A172 (cell line): ENCODE data around the gene CCDC63. TPM values are rescaled to one million over a fixed set of nuclear protein-coding genes. Genes with fewer than 3 reads are reported as not detected.

Experiments
- DNase-seq: peaks from one replicate; pipeline ENCODE4 v3.0.0-alpha.2; 2015; ENCODE audit warnings: low spot score
- total RNA-seq: library from RNA; depleted of rRNA; stranded (reverse); fragments of >200 nt; shearing (Covaris generic); gene quantifications from 2 replicates; pipeline ENCODE4 v1.2.3, GENCODE V29; 2014; rRNA removed

Gene CCDC63
- not detected in 2 replicates for total RNA-seq

DNA sequence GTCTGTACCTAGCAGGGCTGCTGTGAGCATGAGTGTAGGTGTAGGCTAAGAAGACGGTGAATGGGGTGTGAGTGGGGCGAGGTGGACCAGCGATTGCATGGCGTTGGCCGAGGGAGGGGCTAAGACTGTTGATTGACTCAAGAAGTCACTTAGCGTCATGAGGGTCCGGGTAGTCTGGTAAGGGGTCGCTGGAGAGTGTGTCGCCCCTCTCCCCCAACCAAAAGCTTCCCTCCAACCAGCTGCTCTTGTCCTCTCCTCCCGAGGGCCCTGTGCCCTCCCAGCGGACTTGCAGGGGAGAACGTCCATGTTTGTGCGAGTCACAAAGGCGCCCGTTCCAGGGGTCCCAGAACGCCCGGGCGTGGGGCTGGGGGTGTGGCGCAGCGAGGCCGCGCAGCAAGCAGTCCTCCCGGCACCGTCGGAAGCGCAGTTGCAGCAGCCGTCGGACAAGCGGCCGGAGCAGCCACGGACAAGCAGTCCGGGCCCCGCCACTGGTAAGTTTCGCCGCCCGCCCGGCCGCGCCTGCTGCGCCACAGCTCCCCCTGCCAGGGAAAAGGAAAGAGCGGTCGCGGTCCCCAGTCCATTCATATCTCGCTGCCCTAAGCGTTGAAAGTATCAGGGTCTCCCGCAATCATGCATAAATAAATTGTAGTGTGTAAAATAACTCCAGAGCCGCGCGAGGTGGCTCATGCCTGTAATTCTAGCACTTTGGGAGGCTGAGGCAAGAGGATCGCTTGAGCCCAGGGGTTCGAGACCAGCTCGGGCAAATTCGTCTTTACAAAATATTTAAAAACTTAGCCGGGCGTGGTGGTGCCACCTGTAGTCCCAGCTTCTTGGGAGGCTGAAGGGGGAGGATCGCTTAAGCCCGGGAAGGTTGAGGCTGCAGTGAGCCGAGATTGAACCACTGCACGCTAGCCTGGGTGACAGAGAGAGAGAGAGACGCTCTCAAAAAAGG is at the start of gene CCDC63:
TSS of gene CCDC63 (plus strand) at position 373 of the 952 bp plus-strand sequence. CDS start 5,968 bp downstream, outside the sequence.
- DNase-seq = no peak

DNA sequence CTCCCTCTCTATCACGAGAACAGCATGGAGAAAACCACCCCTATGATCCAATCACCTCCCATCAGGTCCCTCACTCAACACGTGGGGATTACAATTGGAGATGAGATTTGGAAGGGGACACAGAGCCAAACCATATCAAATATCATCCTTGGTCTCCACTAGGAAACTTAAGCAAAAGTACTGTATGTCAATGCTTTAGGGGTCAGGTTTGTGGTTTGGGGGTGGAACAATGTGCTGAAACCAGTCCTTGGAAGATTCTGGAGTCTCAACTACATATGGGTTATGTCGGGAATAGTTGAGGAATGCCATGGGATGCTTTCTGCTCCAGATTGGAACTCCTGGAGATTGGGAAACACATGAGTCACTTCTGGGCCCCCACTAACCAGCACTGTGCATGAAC is 48.3 kb upstream of the CCDC63 start:
- no peak for DNase-seq

DNA sequence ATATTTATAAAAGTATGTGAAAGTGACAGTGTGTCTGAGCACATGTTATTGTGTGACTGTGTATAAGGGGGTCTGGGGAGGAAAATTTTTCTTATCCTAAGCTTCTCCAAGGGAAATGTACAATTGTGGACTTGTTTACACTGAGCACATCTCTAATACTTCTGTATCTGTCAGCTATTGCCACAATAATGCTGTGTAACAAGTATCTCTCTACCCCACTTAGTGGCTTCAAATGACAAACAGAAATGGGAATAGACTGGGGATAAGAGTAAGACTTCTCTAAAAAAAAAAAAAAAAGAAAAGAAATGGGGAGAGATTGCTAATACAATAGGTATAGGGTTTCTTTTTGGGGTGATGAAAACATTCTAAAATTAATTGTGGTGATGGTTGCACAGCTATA is 44.3 kb upstream of the CCDC63 start:
- DNase-seq = no peak

- no peak for DNase-seq
Observed at GRCh38 chr12:110804406-110804805, 42.4 kb upstream of the CCDC63 start.

DNA sequence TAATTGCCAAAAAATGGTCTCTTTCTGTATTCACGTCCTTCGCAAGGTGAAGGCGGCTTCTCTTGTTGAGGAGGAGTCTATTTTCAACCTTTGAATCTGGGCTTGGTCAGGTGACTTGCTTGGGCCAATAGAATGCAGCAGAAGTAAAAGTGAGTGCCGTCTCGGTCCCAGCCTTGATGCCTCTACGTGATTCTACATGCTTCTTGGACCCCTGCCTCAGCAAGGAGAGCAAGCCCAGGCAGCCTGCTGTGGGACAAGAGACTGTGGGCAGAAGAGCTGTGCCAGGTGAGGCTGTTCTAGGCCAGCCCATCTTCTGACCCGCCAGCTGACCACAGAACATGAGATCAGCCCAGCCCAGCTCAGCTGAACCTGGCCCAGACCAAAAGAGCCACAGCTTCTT is 39.1 kb upstream of the CCDC63 start:
- DNase-seq = no peak

GRCh38 chr12:110809149-110809548 is 37.6 kb upstream of the CCDC63 start:
- no peak for DNase-seq

DNA sequence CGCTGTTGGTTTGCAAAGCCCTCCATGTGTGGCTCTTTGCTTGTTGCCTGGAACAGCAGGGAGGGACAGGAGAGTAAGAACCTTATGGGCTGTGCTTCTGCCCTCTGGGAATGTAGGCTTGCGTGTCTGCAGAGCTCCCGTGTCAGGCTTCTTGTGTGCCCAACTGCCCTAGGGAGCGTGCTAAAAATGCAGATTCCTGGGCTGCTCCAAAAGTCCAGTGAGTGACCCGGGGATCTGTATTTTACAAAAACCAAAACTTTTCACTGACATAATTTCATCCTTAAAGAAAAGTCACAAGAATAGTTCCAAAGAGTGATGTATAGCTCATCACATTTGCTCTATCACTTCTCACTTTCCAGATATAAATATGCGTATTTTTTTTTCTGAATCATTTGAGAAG is 34.8 kb upstream of the CCDC63 start:
- no peak for DNase-seq

GRCh38 chr12:110813285-110813684 is 33.5 kb upstream of the CCDC63 start:
- DNase-seq = no peak

DNA sequence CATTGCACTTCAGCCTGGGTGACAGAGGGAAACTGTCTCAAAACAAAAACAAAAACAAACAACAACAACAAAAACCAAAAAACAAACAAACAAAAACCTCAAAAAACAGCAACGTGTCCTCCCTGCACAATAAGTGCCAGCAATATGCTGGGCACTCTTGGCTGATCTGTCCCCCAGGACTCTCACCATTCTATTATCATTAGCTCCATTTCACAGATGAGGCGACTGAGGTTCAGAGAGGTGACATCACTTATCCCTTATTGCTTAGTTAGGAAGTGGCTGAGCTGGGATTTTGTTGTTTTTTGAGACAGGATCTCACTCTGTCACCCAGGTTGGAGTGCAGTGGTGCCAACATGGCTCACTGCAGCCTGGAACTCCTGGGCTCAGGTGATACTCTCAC is 33.0 kb upstream of the CCDC63 start:
- no peak for DNase-seq

- DNase-seq = no peak
Observed at GRCh38 chr12:110816248-110816647, 30.5 kb upstream of the CCDC63 start.

- DNase-seq = no peak
Observed at GRCh38 chr12:110816779-110817178, 30.0 kb upstream of the CCDC63 start.

DNA sequence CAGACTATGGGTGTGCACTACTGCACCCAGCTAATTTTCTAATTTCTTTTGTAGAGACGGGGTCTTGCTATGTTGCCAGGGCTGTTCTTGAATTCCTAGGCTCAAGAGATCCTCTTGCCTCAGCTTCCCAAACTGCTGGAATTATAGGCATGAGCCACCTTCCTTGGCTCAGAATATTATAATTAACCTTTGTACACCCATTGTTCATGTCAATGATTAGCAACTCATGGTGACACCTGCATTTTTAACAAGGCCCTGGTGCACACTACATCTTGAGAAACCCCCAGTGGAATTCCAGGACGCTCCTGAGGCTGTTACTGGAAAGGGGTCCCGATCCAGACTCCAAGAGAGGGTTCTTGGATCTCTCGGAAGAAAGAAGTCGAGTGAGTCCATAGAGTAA is 28.3 kb upstream of the CCDC63 start:
- DNase-seq = no peak

DNA sequence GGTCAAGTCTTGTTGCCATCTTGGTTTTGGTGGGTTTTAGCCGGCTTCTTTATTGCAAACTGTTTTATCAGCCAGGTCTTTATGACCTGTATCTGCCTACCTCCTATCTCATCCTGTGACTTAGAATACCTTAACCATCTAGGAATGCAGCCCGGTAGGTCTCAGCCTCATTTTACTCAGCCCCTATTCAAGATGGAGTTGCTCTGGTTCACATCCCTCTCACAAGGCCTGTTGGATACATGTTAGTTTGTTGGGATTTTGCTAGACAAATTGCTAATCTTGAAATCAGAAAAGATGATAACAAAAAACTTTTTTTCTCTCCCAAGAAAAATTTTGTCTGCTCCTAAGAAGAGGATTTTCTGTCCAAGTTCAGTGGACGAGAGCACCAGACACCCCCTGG is 27.6 kb upstream of the CCDC63 start:
- DNase-seq = no peak

- DNase-seq = no peak
Observed at GRCh38 chr12:110819646-110820045, 27.1 kb upstream of the CCDC63 start.

DNA sequence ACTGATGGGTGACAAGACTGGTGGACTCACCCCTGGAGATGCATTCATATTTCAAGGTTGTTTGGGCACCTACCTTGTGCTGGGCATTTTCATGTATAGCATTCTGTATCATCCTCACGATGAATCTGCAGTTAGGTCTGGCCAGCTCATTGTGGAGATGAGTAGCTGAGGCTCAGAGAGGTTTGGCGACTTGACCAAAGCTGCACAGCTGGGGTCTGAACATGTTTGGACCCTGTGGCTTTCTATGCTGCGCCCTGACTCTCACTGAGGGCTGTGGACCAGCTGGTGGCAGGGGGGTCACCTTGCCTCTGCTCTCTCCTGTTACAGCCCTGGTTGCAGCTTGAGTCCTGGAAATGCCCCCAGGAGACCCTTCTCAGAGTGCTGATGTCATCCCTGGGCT is 24.9 kb upstream of the CCDC63 start:
- DNase-seq = no peak

DNA sequence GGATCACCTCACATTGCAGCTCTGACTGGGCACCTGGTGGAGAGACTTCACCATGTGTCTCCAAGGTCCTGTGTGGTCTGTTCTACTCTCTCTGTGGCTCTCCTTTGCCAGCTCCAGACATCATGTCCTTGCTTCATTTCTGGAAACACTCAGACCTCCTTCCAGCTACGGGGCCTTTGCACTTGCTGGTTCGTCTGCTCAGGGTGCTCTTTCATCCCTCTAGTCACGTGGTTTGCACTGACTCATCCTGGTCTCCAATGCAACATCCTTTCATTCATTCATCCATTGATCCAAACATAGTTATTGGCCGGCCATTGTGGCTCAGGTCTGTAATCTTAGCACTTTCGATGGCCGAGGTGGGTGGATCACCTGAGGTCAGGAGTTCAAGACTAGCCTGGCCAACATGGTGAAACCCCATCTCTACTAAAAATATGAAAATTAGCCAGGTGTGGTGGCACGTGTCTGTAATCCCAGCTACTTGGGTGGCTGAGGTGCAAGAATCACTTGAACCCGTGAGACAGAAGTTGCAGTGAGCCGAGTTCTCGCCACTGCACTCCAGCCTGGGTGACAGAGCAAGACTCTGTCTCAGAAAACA is 23.9 kb upstream of the CCDC63 start:
- no peak for DNase-seq

DNA sequence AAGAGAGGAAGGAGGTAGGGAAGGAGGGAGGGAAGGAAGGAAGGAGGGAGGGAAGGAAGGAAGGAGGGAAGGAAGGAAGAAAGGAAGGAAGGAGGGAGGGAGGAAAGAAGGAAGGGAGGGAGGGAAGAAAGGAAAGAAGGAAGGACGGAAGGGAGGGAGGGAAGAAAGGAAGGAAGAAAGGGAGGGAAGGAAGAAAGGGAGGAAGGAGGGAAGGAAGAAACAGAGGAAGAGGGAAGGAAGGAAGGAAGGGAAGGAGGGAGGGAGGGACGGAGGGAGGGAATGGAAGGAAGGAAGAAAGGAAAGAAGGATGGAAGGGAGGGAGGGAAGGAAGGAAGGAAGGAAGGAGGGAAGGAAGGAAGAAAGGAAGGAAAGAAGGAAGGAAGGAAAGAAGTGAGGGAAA is 22.4 kb upstream of the CCDC63 start:
- DNase-seq = no peak

DNA sequence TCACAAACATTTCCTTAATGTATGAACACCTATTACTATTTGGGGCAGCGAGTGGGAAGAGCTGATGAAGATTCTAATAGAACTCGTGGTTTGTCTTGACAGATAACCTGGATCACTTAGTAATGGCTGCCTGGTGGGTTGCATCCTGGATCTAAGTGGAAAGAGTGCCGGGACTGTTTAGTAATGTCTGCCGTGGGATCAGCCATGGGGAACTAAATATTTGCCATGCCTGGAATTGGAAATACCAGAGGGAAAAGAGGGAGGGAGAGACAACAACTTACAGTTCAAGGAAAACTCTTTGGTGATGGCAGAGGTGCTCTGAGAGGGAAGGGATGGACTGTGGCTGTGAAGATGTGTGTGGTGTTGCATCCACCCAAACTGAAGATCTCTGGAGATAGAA is 21.3 kb upstream of the CCDC63 start:
- no peak for DNase-seq

- DNase-seq = peak; percentile 80
Observed at GRCh38 chr12:110826592-110827200, 20.1 kb upstream of the CCDC63 start.

GRCh38 chr12:110829308-110829707 is 17.5 kb upstream of the CCDC63 start:
- no peak for DNase-seq

DNA sequence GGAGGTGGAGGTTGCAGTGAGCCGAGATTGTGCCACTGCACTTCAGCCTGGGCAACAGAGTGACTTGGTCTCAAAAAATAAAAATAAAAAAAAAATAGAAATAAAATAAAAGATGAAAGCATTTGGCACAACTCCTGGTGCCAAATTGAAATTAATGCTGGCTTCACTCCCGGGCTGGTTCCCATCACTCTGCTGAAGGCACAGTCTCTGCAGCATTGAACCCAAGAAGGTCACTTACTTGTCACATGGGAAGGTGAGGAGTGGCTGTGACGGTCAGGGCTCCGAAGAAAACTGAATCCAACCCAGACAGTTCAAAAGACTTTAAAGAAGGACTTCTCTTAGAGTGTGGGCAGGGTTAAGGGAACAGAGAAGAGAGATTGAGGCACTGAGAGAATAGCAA is 10.5 kb upstream of the CCDC63 start:
- no peak for DNase-seq

DNA sequence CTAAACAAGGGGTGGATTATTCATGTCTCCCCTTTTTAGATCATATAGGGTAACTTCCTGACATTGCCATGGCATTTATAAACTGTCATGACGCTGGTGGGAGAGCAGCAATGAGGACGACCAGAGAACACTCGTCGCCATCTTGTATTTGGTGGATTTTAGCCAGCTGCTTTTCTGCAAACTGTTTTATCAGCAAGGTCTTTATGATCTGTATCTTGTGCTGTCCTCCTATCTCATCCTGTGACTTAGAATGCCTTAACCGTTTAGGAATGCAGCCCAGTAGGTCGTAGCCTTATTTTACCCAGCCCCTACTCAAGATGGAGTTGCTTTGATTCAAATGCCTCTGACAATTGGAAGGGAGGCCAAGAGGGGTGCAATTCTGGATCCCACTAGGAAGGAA is 5.8 kb upstream of the CCDC63 start:
- no peak for DNase-seq

- DNase-seq = no peak
Observed at GRCh38 chr12:110844131-110844530, 2.7 kb upstream of the CCDC63 start.
